Measurements from ENCODE around the gene CPNE2. TPM values are rescaled to one million over a fixed set of nuclear protein-coding genes. Genes with fewer than 3 reads are reported as not detected.

Gene CPNE2
- total RNA-seq, 4 donors from 2014 or later = 41.6 to 154 (median 84.2) TPM

GRCh38 chr16:57175896-57176295, 83.5 kb downstream of the CPNE2 start:
- Histone ChIP-seq H3K36me3 (peaks cover 0 to 36% (median 11%) of the 10 kb centered on the region in 4 donors), H3K4me3 (no peak overlapping the region), H3K4me1 (no peaks in the 10 kb centered on the region), H3K9me3 (no peaks in the 10 kb centered on the region), H3K27ac (no peak overlapping the region), H3K27me3 (no peaks in the 10 kb centered on the region)
- intact Hi-C loops (cut with DNase I; ENCODE audit: low total_unique reads) (loop anchor here (10.0 kb wide), 1 partner anchor 1821 kb away; no protein-coding TSS in a partner anchor), in situ Hi-C loops (cut with MboI; ENCODE audit: low pct_ligation_motif_present in 1 of 4, low pct_unique_long_range_greater_than_20kb in 1 of 4, low sequenced_read_pairs in 3 of 4) (loop anchor here in 1 of 4 donors (10.0 kb wide), 1 partner anchor 91 kb away; no protein-coding TSS in a partner anchor)
- 80 to 87% methylated on average over 3 to 5 of the region's 5 CpGs for WGBS, 2 donors (ENCODE audit: low coverage in 1 of 2)
- DNase-seq = no peak
- TF ChIP-seq CTCF (IDR thresholded peaks at IDR 0.05) (no peak), POLR2AphosphoS5 (IDR thresholded peaks at IDR 0.05) (no peak), EP300 (IDR thresholded peaks at IDR 0.05; ENCODE audit: low read depth) (no peak), POLR2A (IDR thresholded peaks at IDR 0.05) (no peak)

GRCh38 chr16:57178196-57178595, 85.8 kb downstream of the CPNE2 start:
- no peaks in the 10 kb centered on the region for H3K4me1 ChIP-seq
- no peaks in the 10 kb centered on the region for H3K27me3 ChIP-seq
- peaks cover 0 to 14% (median 0%) of the 10 kb centered on the region in 4 donors for H3K36me3 ChIP-seq
- no peak overlapping the region for H3K27ac ChIP-seq
- no peaks in the 10 kb centered on the region for H3K9me3 ChIP-seq
- DNase-seq = no peak
- in situ Hi-C loops (cut with MboI; ENCODE audit: low pct_ligation_motif_present in 1 of 4, low pct_unique_long_range_greater_than_20kb in 1 of 4, low sequenced_read_pairs in 3 of 4) = loop anchor here in 1 of 4 donors (10.0 kb wide), 1 partner anchor 93 kb away; no protein-coding TSS in a partner anchor
- no peak overlapping the region for H3K4me3 ChIP-seq
- intact Hi-C loops (cut with DNase I; ENCODE audit: low total_unique reads) = loop anchor here (10.0 kb wide), 1 partner anchor 1823 kb away; no protein-coding TSS in a partner anchor
- WGBS, 2 donors (ENCODE audit: low coverage in 1 of 2) = 63 to 68% methylated on average over 3 of the region's 3 CpGs
- TF ChIP-seq POLR2AphosphoS5 (IDR thresholded peaks at IDR 0.05) (no peak), EP300 (IDR thresholded peaks at IDR 0.05; ENCODE audit: low read depth) (no peak), POLR2A (IDR thresholded peaks at IDR 0.05) (no peak), CTCF (IDR thresholded peaks at IDR 0.05) (no peak)

- Histone ChIP-seq H3K9me3 (no peaks in the 10 kb centered on the region), H3K27ac (no peak overlapping the region), H3K4me3 (no peak overlapping the region), H3K27me3 (no peaks in the 10 kb centered on the region), H3K36me3 (peaks cover 0 to 7% (median 0%) of the 10 kb centered on the region in 4 donors), H3K4me1 (peaks cover 0 to 4% (median 0%) of the 10 kb centered on the region in 4 donors)
- in situ Hi-C loops (cut with MboI; ENCODE audit: low pct_ligation_motif_present in 1 of 4, low pct_unique_long_range_greater_than_20kb in 1 of 4, low sequenced_read_pairs in 3 of 4) (loop anchor here in 1 of 4 donors (10.0 kb wide), 1 partner anchor 94 kb away; no protein-coding TSS in a partner anchor), intact Hi-C loops (cut with DNase I; ENCODE audit: low total_unique reads) (loop anchor here (10.0 kb wide), 1 partner anchor 1824 kb away; no protein-coding TSS in a partner anchor)
- WGBS, 2 donors (ENCODE audit: low coverage in 1 of 2) = 61 to 79% methylated on average over 4 of the region's 4 CpGs
- TF ChIP-seq POLR2A (IDR thresholded peaks at IDR 0.05) (no peak), EP300 (IDR thresholded peaks at IDR 0.05; ENCODE audit: low read depth) (no peak), POLR2AphosphoS5 (IDR thresholded peaks at IDR 0.05) (no peak), CTCF (IDR thresholded peaks at IDR 0.05) (no peak)
- DNase-seq = no peak
Measured at GRCh38 chr16:57178793-57179212, 86.4 kb downstream of the CPNE2 start.

GRCh38 chr16:57179215-57179828, 86.9 kb downstream of the CPNE2 start:
- Histone ChIP-seq H3K4me3 (no peak overlapping the region), H3K4me1 (peaks cover under 1 to 8% (median 2%) of the 10 kb centered on the region in 4 donors), H3K9me3 (no peaks in the 10 kb centered on the region), H3K36me3 (peaks cover 0 to 7% (median 0%) of the 10 kb centered on the region in 4 donors), H3K27ac (no peak overlapping the region), H3K27me3 (no peaks in the 10 kb centered on the region)
- in situ Hi-C loops (cut with MboI; ENCODE audit: low pct_ligation_motif_present in 1 of 4, low pct_unique_long_range_greater_than_20kb in 1 of 4, low sequenced_read_pairs in 3 of 4) (loop anchor here in 1 of 4 donors (10.0 kb wide), 1 partner anchor 95 kb away; no protein-coding TSS in a partner anchor), intact Hi-C loops (cut with DNase I; ENCODE audit: low total_unique reads) (loop anchor here (10.0 kb wide), 1 partner anchor 1825 kb away; no protein-coding TSS in a partner anchor)
- no peak for DNase-seq
- 75 to 84% methylated on average over 3 of the region's 3 CpGs for WGBS, 2 donors (ENCODE audit: low coverage in 1 of 2)
- TF ChIP-seq POLR2A (IDR thresholded peaks at IDR 0.05) (no peak), EP300 (IDR thresholded peaks at IDR 0.05; ENCODE audit: low read depth) (no peak)
